ENCODE data around the gene TRPM2. TPM values are rescaled to one million over a fixed set of nuclear protein-coding genes. Genes with fewer than 3 reads are reported as not detected.
A peak's percentile ranks its signal among the peaks of the same experiment; 100 is the strongest.

The TRPM2 gene
- total and polyA plus RNA-seq, 2 of the 4 experiments (the other 2 are of a cell fraction): not detected

GRCh38 chr21:44485796-44486195 is 132.4 kb downstream of the TRPM2 start:
- dilution Hi-C loops (cut with HindIII; ENCODE audit: low sequenced_read_pairs, unreplicated experiment): no loop called here

More at GRCh38 chr21:44485796-44486195, 132.4 kb downstream of the TRPM2 start:
- no peaks in the 10 kb centered on the region for H3K79me1 ChIP-seq (ENCODE audit: low read depth in 1 of 2, low read length in 2 of 2)
- ChIA-PET CTCF (no interaction called here), POLR2A (ENCODE audit: unreplicated experiment) (interaction anchor here (0.6 kb wide), 1 partner anchor 15 kb away, joined by 3 read pairs; no protein-coding TSS in a partner anchor)
- H3K36me3 ChIP-seq (ENCODE audit: control insufficient read depth, insufficient read depth, low read length): no peaks in the 10 kb centered on the region
- no peak overlapping the region; the same call in 1 of the 2 replicates for H3K9ac ChIP-seq (ENCODE audit: low read depth, low read length)
- H2BK15ac ChIP-seq (ENCODE audit: low read depth, low read length): no peak overlapping the region
- H3K4me3 ChIP-seq (ENCODE audit: insufficient read depth, low read depth, low read length): peak overlapping the region; percentile 47
- no peak overlapping the region for H3K18ac ChIP-seq (ENCODE audit: low read depth, low read length)
- no peaks in the 10 kb centered on the region for H3K9me3 ChIP-seq (ENCODE audit: control insufficient read depth, insufficient read depth, low read length)
- H2AK5ac ChIP-seq (ENCODE audit: low read depth, low read length): no peak overlapping the region
- WGBS, 2 experiments (ENCODE audit: extremely low coverage in 2 of 2, insufficient read length in 1 of 2): 50% methylated on average over 2 of the region's 10 CpGs; no CpG with 5 or more reads in 1 of the 2 experiments
- no peak overlapping the region for H3K27ac ChIP-seq (ENCODE audit: insufficient read depth, low read length)
- no peaks in the 10 kb centered on the region for H4K20me1 ChIP-seq (ENCODE audit: insufficient read depth, low read length)
- intact Hi-C loops (cut with micrococcal nuclease) (loop anchor here (10.0 kb wide), 1 partner anchor 151 kb away; the partner anchor contains the start of gene CFAP410), in situ Hi-C loops (cut with MboI; ENCODE audit: low sequenced_read_pairs) (no loop called here)
- no peak overlapping the region for H3K14ac ChIP-seq (replicated peaks; ENCODE audit: low read depth, low read length)
- H4K91ac ChIP-seq (ENCODE audit: insufficient read depth, low read depth, low read length): no peak overlapping the region
- H3K4ac ChIP-seq (ENCODE audit: low read depth, low read length): no peak overlapping the region
- no peak overlapping the region for H2BK120ac ChIP-seq (ENCODE audit: low read depth, low read length)
- H3K4me1 ChIP-seq (ENCODE audit: control insufficient read depth, insufficient read depth, low read length): no peaks in the 10 kb centered on the region
- no peak overlapping the region for H2AK9ac ChIP-seq (replicated peaks; ENCODE audit: low read depth, low read length, poor library complexity)
- H4K5ac ChIP-seq (ENCODE audit: low read depth, low read length): no peak overlapping the region
- peak overlapping the region; percentile 49 for H2AFZ ChIP-seq (replicated peaks; ENCODE audit: low read length, poor library complexity)
- H3K27me3 ChIP-seq (ENCODE audit: control insufficient read depth, insufficient read depth, low read length): peaks cover 8% of the 10 kb centered on the region
- no peak overlapping the region for H3K56ac ChIP-seq (ENCODE audit: extremely low read depth, insufficient read depth, low read length)
- no peak overlapping the region for H2BK20ac ChIP-seq (ENCODE audit: low read depth, low read length)
- DNase-seq: no peak
- no peak for TF ChIP-seq MAFK (IDR thresholded peaks at IDR 0.05; ENCODE audit: low read depth, low read length)
- ATAC-seq (ENCODE audit: low read depth): no peak
- BruUV-seq (replicated peaks): no TSS peak
- no peak overlapping the region for H4K8ac ChIP-seq (ENCODE audit: low read depth in 2 of 2, low read length in 2 of 2)
- no peak overlapping the region for H3K23ac ChIP-seq (ENCODE audit: low read depth, low read length)
- H3K4me2 ChIP-seq (ENCODE audit: low read depth, low read length): no peak overlapping the region
- H3K9me1 ChIP-seq (ENCODE audit: insufficient read depth, low read length): no peaks in the 10 kb centered on the region
- H2BK5ac ChIP-seq (ENCODE audit: low read depth, low read length, poor library complexity, severe bottlenecking): no peak overlapping the region

Data from IMR-90 (cell line).